Erythroblast (primary cell): ENCODE measurements around the gene MARVELD2.

Experiments used
- GATA1 ChIP-seq: IDR thresholded peaks from 2 replicates; pipeline ENCODE4 v1.6.1; 2011; ENCODE audit warnings: low read depth, mild to moderate bottlenecking, control low read depth, low read length, moderate library complexity
- POLR2A ChIP-seq: IDR thresholded peaks from 2 replicates; pipeline ENCODE4 v1.6.1; 2011; ENCODE audit warnings: mild to moderate bottlenecking, low read length

DNA sequence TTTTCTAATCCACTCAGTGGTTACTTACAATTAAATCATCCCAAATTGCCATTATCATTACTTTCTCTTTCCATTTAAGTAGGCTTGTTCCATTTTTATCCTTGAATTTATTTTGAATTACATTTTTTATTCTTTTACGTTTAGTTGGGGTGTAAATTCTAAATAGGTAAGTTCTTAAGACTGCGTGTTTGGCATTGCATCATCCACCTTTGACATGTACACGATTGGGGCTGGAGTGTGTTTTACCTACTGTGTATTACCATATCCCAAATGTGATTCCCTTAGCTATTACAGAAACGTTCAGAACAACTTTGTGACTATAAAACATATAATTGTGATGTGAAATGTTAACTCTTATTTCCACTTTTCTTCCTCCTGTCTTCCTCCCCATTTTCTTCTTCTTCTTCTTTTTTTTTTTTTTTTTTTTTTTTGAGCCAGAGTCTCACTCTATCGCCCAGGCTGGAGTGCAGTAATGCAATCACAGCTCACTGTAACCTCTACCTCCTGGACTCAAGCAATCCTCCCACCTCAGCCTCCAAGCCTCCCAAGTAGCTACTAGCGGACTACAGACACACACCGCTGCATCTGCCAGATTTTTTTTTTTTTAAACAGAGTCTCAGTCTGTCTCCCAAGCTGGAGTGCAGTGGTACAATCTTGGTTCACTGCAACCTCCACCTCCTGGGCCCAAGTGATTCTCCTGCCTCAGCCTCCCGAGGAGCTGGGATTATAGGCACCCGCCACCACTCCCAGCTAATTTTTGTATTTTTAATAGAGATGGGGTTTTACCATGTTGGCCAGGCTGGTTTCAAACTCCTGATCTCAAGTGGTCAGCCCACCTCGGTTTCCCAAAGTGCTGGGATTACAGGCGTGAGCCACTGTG, 16.7 kb downstream of the MARVELD2 start:
- TF ChIP-seq POLR2A (no peak), GATA1 (no peak)
